ENCODE data around the gene DNAI4. TPM values are rescaled to one million over a fixed set of nuclear protein-coding genes. Genes with fewer than 3 reads are reported as not detected.

The DNAI4 gene
- total and polyA plus RNA-seq, 2 experiments from 2014 or later: 0.90 to 3.8 TPM

GRCh38 chr1:66929146-66929688, 4.6 kb upstream of the DNAI4 start:
- Histone ChIP-seq H3K27ac (ENCODE audit: low read depth) (no peak overlapping the region), H3K36me3 (ENCODE audit: insufficient read depth) (no peaks in the 10 kb centered on the region), H3K4me2 (peak overlapping the region; percentile 79), H4K20me1 (replicated peaks; ENCODE audit: insufficient read depth) (no peaks in the 10 kb centered on the region), H3K27me3 (ENCODE audit: insufficient read depth) (no peaks in the 10 kb centered on the region), H3K79me2 (replicated peaks; ENCODE audit: insufficient read depth) (peaks cover 62% of the 10 kb centered on the region), H3K9me2 (ENCODE audit: insufficient read depth) (no peaks in the 10 kb centered on the region), H3K4me3 (peak overlapping the region; percentile 67), H3F3A (replicated peaks; ENCODE audit: low read depth) (peaks cover 7% of the 10 kb centered on the region; the same call in 1 of the 2 replicates), H2AFZ (no peak overlapping the region), H3K4me1 (ENCODE audit: insufficient read depth) (peaks cover 38% of the 10 kb centered on the region)
- Mint-ChIP-seq H3K36me3 (ENCODE audit: low read depth) (no peaks in the 10 kb centered on the region; the same call in 2 of the 3 replicates), H3K27me3 (ENCODE audit: insufficient read depth, low read depth, poor library complexity) (peaks cover 5% of the 10 kb centered on the region), H3K27ac (no peak overlapping the region; the same call in 1 of the 2 replicates), H3K9me3 (no peaks in the 10 kb centered on the region), H3K4me1 (peaks cover 39% of the 10 kb centered on the region), H3K4me3 (peak overlapping the region; percentile 78)
- no peak for DNase-seq (ENCODE audit: low spot score)
- no peak for ATAC-seq
- TF ChIP-seq ZNF331 (CRISPR knock-in tag; IDR thresholded peaks at IDR 0.05; ENCODE audit: low read depth) (no peak), POLR2AphosphoS5 (IDR thresholded peaks at IDR 0.05; ENCODE audit: low read depth) (no peak), ETS1 (IDR thresholded peaks at IDR 0.05) (no peak), NANOG (IDR thresholded peaks at IDR 0.05; ENCODE audit: borderline replicate concordance) (no peak), EZH2 (IDR thresholded peaks at IDR 0.05; ENCODE audit: low read depth, unreplicated experiment) (no peak), STAT1 (IDR thresholded peaks at IDR 0.05; ENCODE audit: unreplicated experiment) (no peak), JUNB (IDR thresholded peaks at IDR 0.05; ENCODE audit: unreplicated experiment) (no peak), ZNF114 (CRISPR knock-in tag; IDR thresholded peaks at IDR 0.05) (no peak), CREB1 (CRISPR knock-in tag; IDR thresholded peaks at IDR 0.05; ENCODE audit: low read depth) (no peak), EZH2phosphoT487 (IDR thresholded peaks at IDR 0.05; ENCODE audit: unreplicated experiment) (no peak)
- TF ChIP-seq, protein P1, sequence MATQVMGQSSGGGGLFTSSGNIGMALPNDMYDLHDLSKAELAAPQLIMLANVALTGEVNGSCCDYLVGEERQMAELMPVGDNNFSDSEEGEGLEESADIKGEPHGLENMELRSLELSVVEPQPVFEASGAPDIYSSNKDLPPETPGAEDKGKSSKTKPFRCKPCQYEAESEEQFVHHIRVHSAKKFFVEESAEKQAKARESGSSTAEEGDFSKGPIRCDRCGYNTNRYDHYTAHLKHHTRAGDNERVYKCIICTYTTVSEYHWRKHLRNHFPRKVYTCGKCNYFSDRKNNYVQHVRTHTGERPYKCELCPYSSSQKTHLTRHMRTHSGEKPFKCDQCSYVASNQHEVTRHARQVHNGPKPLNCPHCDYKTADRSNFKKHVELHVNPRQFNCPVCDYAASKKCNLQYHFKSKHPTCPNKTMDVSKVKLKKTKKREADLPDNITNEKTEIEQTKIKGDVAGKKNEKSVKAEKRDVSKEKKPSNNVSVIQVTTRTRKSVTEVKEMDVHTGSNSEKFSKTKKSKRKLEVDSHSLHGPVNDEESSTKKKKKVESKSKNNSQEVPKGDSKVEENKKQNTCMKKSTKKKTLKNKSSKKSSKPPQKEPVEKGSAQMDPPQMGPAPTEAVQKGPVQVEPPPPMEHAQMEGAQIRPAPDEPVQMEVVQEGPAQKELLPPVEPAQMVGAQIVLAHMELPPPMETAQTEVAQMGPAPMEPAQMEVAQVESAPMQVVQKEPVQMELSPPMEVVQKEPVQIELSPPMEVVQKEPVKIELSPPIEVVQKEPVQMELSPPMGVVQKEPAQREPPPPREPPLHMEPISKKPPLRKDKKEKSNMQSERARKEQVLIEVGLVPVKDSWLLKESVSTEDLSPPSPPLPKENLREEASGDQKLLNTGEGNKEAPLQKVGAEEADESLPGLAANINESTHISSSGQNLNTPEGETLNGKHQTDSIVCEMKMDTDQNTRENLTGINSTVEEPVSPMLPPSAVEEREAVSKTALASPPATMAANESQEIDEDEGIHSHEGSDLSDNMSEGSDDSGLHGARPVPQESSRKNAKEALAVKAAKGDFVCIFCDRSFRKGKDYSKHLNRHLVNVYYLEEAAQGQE (IDR thresholded peaks at IDR 0.05; ENCODE audit: unreplicated experiment): no peak
- TF ChIP-seq, protein P2, sequence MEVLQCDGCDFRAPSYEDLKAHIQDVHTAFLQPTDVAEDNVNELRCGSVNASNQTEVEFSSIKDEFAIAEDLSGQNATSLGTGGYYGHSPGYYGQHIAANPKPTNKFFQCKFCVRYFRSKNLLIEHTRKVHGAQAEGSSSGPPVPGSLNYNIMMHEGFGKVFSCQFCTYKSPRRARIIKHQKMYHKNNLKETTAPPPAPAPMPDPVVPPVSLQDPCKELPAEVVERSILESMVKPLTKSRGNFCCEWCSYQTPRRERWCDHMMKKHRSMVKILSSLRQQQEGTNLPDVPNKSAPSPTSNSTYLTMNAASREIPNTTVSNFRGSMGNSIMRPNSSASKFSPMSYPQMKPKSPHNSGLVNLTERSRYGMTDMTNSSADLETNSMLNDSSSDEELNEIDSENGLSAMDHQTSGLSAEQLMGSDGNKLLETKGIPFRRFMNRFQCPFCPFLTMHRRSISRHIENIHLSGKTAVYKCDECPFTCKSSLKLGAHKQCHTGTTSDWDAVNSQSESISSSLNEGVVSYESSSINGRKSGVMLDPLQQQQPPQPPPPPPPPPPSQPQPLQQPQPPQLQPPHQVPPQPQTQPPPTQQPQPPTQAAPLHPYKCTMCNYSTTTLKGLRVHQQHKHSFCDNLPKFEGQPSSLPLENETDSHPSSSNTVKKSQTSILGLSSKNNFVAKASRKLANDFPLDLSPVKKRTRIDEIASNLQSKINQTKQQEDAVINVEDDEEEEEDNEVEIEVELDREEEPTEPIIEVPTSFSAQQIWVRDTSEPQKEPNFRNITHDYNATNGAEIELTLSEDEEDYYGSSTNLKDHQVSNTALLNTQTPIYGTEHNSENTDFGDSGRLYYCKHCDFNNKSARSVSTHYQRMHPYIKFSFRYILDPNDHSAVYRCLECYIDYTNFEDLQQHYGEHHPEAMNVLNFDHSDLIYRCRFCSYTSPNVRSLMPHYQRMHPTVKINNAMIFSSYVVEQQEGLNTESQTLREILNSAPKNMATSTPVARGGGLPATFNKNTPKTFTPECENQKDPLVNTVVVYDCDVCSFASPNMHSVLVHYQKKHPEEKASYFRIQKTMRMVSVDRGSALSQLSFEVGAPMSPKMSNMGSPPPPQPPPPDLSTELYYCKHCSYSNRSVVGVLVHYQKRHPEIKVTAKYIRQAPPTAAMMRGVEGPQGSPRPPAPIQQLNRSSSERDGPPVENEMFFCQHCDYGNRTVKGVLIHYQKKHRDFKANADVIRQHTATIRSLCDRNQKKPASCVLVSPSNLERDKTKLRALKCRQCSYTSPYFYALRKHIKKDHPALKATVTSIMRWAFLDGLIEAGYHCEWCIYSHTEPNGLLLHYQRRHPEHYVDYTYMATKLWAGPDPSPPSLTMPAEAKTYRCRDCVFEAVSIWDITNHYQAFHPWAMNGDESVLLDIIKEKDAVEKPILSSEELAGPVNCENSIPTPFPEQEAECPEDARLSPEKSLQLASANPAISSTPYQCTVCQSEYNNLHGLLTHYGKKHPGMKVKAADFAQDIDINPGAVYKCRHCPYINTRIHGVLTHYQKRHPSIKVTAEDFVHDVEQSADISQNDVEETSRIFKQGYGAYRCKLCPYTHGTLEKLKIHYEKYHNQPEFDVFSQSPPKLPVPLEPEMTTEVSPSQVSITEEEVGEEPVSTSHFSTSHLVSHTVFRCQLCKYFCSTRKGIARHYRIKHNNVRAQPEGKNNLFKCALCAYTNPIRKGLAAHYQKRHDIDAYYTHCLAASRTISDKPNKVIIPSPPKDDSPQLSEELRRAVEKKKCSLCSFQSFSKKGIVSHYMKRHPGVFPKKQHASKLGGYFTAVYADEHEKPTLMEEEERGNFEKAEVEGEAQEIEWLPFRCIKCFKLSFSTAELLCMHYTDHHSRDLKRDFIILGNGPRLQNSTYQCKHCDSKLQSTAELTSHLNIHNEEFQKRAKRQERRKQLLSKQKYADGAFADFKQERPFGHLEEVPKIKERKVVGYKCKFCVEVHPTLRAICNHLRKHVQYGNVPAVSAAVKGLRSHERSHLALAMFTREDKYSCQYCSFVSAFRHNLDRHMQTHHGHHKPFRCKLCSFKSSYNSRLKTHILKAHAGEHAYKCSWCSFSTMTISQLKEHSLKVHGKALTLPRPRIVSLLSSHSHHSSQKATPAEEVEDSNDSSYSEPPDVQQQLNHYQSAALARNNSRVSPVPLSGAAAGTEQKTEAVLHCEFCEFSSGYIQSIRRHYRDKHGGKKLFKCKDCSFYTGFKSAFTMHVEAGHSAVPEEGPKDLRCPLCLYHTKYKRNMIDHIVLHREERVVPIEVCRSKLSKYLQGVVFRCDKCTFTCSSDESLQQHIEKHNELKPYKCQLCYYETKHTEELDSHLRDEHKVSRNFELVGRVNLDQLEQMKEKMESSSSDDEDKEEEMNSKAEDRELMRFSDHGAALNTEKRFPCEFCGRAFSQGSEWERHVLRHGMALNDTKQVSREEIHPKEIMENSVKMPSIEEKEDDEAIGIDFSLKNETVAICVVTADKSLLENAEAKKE (CRISPR knock-in tag; IDR thresholded peaks at IDR 0.05): no peak
- TF ChIP-seq, protein P3, sequence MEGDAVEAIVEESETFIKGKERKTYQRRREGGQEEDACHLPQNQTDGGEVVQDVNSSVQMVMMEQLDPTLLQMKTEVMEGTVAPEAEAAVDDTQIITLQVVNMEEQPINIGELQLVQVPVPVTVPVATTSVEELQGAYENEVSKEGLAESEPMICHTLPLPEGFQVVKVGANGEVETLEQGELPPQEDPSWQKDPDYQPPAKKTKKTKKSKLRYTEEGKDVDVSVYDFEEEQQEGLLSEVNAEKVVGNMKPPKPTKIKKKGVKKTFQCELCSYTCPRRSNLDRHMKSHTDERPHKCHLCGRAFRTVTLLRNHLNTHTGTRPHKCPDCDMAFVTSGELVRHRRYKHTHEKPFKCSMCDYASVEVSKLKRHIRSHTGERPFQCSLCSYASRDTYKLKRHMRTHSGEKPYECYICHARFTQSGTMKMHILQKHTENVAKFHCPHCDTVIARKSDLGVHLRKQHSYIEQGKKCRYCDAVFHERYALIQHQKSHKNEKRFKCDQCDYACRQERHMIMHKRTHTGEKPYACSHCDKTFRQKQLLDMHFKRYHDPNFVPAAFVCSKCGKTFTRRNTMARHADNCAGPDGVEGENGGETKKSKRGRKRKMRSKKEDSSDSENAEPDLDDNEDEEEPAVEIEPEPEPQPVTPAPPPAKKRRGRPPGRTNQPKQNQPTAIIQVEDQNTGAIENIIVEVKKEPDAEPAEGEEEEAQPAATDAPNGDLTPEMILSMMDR (conservative IDR thresholded peaks at IDR 0.05; ENCODE audit: low read depth in 2 of 2): no peak
